ENCODE data around the gene SINHCAF. TPM values are rescaled to one million over a fixed set of nuclear protein-coding genes. Genes with fewer than 3 reads are reported as not detected.

The SINHCAF gene
- total RNA-seq, 6 donors from 2014 or later = 26.2 to 96.9 (median 42.0) TPM

GRCh38 chr12:31297572-31298514 lies 28.1 kb downstream of the SINHCAF start:
- DNase-seq (no peak), ATAC-seq (ENCODE audit: low FRiP score in 2 of 2) (no peak)
- Histone ChIP-seq H3K4me3 (no peak overlapping the region), H3K36me3 (peaks cover 0 to 49% (median 15%) of the 10 kb centered on the region in 4 donors), H3K27me3 (no peaks in the 10 kb centered on the region), H3K27ac (no peak overlapping the region), H3K9me3 (no peaks in the 10 kb centered on the region), H3K4me1 (no peaks in the 10 kb centered on the region)
- TF ChIP-seq EP300 (IDR thresholded peaks at IDR 0.05) = no peak
- no peak for TF ChIP-seq CTCF (IDR thresholded peaks at IDR 0.05)
- TF ChIP-seq POLR2AphosphoS5 (IDR thresholded peaks at IDR 0.05) = no peak
- no peak for TF ChIP-seq POLR2A (IDR thresholded peaks at IDR 0.05)
- 84 to 89% methylated on average over 13 of the region's 13 CpGs for WGBS, 2 donors

- ATAC-seq (ENCODE audit: low FRiP score in 2 of 2) (no peak), DNase-seq (no peak)
- Histone ChIP-seq H3K27me3 (no peaks in the 10 kb centered on the region), H3K27ac (no peak overlapping the region), H3K9me3 (no peaks in the 10 kb centered on the region), H3K36me3 (peaks cover 8 to 90% (median 45%) of the 10 kb centered on the region in 4 donors), H3K4me3 (no peak overlapping the region), H3K4me1 (no peaks in the 10 kb centered on the region)
- no peak for TF ChIP-seq POLR2AphosphoS5 (IDR thresholded peaks at IDR 0.05)
- TF ChIP-seq POLR2A (IDR thresholded peaks at IDR 0.05) = no peak
- TF ChIP-seq CTCF (IDR thresholded peaks at IDR 0.05) = no peak
- TF ChIP-seq EP300 (IDR thresholded peaks at IDR 0.05) = no peak
- WGBS, 2 donors = 90 to 96% methylated on average over 2 of the region's 2 CpGs
These were observed 36.5 kb downstream of the SINHCAF start for GRCh38 chr12:31289441-31289840.

- no peak for DNase-seq
- Histone ChIP-seq H3K4me1 (no peaks in the 10 kb centered on the region), H3K4me3 (no peak overlapping the region), H3K9me3 (no peaks in the 10 kb centered on the region), H3K36me3 (peaks cover 12 to 90% (median 45%) of the 10 kb centered on the region in 4 donors), H3K27ac (no peak overlapping the region), H3K27me3 (no peaks in the 10 kb centered on the region)
- no peak for ATAC-seq (ENCODE audit: low FRiP score in 2 of 2)
- WGBS, 2 donors = 92 to 98% methylated on average over 2 of the region's 2 CpGs
- TF ChIP-seq POLR2A (IDR thresholded peaks at IDR 0.05) (no peak), POLR2AphosphoS5 (IDR thresholded peaks at IDR 0.05) (no peak), CTCF (IDR thresholded peaks at IDR 0.05) (no peak), EP300 (IDR thresholded peaks at IDR 0.05) (no peak)
These were observed 37.6 kb downstream of the SINHCAF start for GRCh38 chr12:31288381-31288780.

GRCh38 chr12:31280183-31280582 lies 45.8 kb downstream of the SINHCAF start:
- H3K27me3 ChIP-seq = no peaks in the 10 kb centered on the region
- DNase-seq = no peak
- TF ChIP-seq EP300 (IDR thresholded peaks at IDR 0.05) (no peak), POLR2AphosphoS5 (IDR thresholded peaks at IDR 0.05) (no peak), CTCF (IDR thresholded peaks at IDR 0.05) (no peak), POLR2A (IDR thresholded peaks at IDR 0.05) (no peak)
- peaks cover 8 to 53% (median 25%) of the 10 kb centered on the region in 4 donors for H3K36me3 ChIP-seq
- ATAC-seq (ENCODE audit: low FRiP score in 2 of 2) = no peak
- H3K4me1 ChIP-seq = no peaks in the 10 kb centered on the region
- no peak overlapping the region for H3K4me3 ChIP-seq
- no peak overlapping the region for H3K27ac ChIP-seq
- H3K9me3 ChIP-seq = no peaks in the 10 kb centered on the region
